ENCODE measurements around the gene HENMT1. TPM values are rescaled to one million over a fixed set of nuclear protein-coding genes. Genes with fewer than 3 reads are reported as not detected.

HENMT1 gene
- total RNA-seq, 3 donors from 2014 or later (not counting 1 experiment from before 2014, with no cell fraction given) = 26.9 to 41.5 (median 30.6) TPM

DNA sequence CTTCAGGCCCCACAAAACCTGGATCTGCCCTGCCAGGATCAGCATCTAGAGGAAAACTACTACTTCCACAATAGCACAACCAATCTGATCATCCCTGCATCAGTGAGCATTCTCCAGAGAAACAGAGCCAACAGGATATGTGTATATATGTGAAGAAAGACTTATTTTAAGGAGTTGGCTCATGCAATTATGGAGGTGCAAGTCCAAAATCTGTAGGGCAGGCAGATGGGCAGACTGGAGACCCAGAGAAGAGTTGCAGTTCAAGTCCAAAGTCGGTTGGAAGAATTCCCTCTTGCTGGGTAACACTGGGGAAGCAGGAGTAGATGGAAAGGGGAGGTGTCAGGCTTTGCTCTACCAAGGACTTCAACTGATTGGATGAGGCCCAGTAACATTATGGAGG is 4.9 kb upstream of the HENMT1 start:
- H3K9me3 Mint-ChIP-seq = no peaks in the 10 kb centered on the region
- 94% methylated on average over 1 of the region's 1 CpG for WGBS (ENCODE audit: insufficient coverage)
- no peaks in the 10 kb centered on the region for H3K36me3 Mint-ChIP-seq

GRCh38 chr1:108665067-108665466 is 4.2 kb upstream of the HENMT1 start:
- WGBS (ENCODE audit: insufficient coverage) = no CpG with 5 or more reads among the region's 2 CpGs
- Mint-ChIP-seq H3K27me3 (ENCODE audit: low read depth in 2 of 2) (no peaks in the 10 kb centered on the region), H3K4me3 (no peak overlapping the region), H3K36me3 (no peaks in the 10 kb centered on the region), H3K27ac (no peak overlapping the region), H3K9me3 (no peaks in the 10 kb centered on the region), H3K4me1 (peaks cover 9 to 34% of the 10 kb centered on the region in 2 donors)
- no peak overlapping the region for H3K27ac ChIP-seq (ENCODE audit: low read length)
- ATAC-seq (no peak), DNase-seq (no peak)
- TF ChIP-seq, protein P1, sequence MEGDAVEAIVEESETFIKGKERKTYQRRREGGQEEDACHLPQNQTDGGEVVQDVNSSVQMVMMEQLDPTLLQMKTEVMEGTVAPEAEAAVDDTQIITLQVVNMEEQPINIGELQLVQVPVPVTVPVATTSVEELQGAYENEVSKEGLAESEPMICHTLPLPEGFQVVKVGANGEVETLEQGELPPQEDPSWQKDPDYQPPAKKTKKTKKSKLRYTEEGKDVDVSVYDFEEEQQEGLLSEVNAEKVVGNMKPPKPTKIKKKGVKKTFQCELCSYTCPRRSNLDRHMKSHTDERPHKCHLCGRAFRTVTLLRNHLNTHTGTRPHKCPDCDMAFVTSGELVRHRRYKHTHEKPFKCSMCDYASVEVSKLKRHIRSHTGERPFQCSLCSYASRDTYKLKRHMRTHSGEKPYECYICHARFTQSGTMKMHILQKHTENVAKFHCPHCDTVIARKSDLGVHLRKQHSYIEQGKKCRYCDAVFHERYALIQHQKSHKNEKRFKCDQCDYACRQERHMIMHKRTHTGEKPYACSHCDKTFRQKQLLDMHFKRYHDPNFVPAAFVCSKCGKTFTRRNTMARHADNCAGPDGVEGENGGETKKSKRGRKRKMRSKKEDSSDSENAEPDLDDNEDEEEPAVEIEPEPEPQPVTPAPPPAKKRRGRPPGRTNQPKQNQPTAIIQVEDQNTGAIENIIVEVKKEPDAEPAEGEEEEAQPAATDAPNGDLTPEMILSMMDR (IDR thresholded peaks at IDR 0.05) = no peak
- peaks cover 15% of the 10 kb centered on the region for H3K4me1 ChIP-seq (ENCODE audit: control insufficient read depth, insufficient read depth, low read length)
- H3K27me3 ChIP-seq (ENCODE audit: control insufficient read depth, insufficient read depth, low read length) = no peaks in the 10 kb centered on the region
- no peaks in the 10 kb centered on the region for H3K9me3 ChIP-seq (ENCODE audit: control insufficient read depth, insufficient read depth, low read length)
- no peak overlapping the region for H3K4me3 ChIP-seq (ENCODE audit: low read length)
- intact Hi-C loops (cut with micrococcal nuclease) = no loop called here
- H3K36me3 ChIP-seq (ENCODE audit: control insufficient read depth, insufficient read depth, low read length) = no peaks in the 10 kb centered on the region

More for the DNA sequence above, 4.9 kb upstream of the HENMT1 start:
- H3K27ac Mint-ChIP-seq = no peak overlapping the region
- H3K36me3 ChIP-seq (ENCODE audit: control insufficient read depth, insufficient read depth, low read length) = no peaks in the 10 kb centered on the region
- peaks cover 11% of the 10 kb centered on the region for H3K4me1 ChIP-seq (ENCODE audit: control insufficient read depth, insufficient read depth, low read length)
- TF ChIP-seq, protein P1 (IDR thresholded peaks at IDR 0.05) = no peak
- ATAC-seq = no peak
- no peaks in the 10 kb centered on the region for H3K9me3 ChIP-seq (ENCODE audit: control insufficient read depth, insufficient read depth, low read length)
- DNase-seq = no peak
- intact Hi-C loops (cut with micrococcal nuclease) = no loop called here
- H3K27me3 Mint-ChIP-seq (ENCODE audit: low read depth in 2 of 2) = no peaks in the 10 kb centered on the region
- H3K27me3 ChIP-seq (ENCODE audit: control insufficient read depth, insufficient read depth, low read length) = no peaks in the 10 kb centered on the region
- H3K27ac ChIP-seq (ENCODE audit: low read length) = no peak overlapping the region
- peaks cover 5 to 33% of the 10 kb centered on the region in 2 donors for H3K4me1 Mint-ChIP-seq
- no peak overlapping the region for H3K4me3 ChIP-seq (ENCODE audit: low read length)
- H3K4me3 Mint-ChIP-seq = no peak overlapping the region

DNA sequence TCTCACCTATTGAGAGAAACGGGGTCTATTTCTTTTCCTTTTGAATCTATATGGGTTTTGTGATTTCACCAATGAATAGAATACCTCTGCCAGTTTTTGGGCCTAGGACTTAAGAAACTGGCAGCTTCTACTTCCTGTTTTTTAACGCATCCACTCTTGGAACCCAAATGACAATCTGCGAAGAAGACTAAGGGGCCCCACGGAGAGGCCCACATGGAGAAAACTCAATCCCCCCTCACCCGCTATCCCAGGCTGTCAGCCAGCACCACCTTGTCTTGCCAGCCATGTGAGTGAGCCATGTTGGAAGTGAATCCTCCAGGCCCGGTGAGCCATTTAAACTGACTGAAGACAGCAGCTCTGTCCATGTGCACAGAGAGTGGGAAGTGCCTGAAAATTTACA is 3.6 kb upstream of the HENMT1 start:
- no peaks in the 10 kb centered on the region for H3K9me3 Mint-ChIP-seq
- TF ChIP-seq, protein P1 (IDR thresholded peaks at IDR 0.05) = no peak
- H3K36me3 Mint-ChIP-seq = no peaks in the 10 kb centered on the region
- H3K27me3 ChIP-seq (ENCODE audit: control insufficient read depth, insufficient read depth, low read length) = no peaks in the 10 kb centered on the region
- H3K4me3 ChIP-seq (ENCODE audit: low read length) = no peak overlapping the region
- H3K27ac ChIP-seq (ENCODE audit: low read length) = no peak overlapping the region
- no peaks in the 10 kb centered on the region for H3K9me3 ChIP-seq (ENCODE audit: control insufficient read depth, insufficient read depth, low read length)
- no peaks in the 10 kb centered on the region for H3K27me3 Mint-ChIP-seq (ENCODE audit: low read depth in 2 of 2)
- intact Hi-C loops (cut with micrococcal nuclease) = no loop called here
- H3K4me1 ChIP-seq (ENCODE audit: control insufficient read depth, insufficient read depth, low read length) = peaks cover 16% of the 10 kb centered on the region
- DNase-seq = no peak
- H3K4me3 Mint-ChIP-seq = no peak overlapping the region
- WGBS (ENCODE audit: insufficient coverage) = 84% methylated on average over 6 of the region's 6 CpGs
- peaks cover 15 to 39% of the 10 kb centered on the region in 2 donors for H3K4me1 Mint-ChIP-seq
- no peak overlapping the region for H3K27ac Mint-ChIP-seq
- no peak for ATAC-seq
- H3K36me3 ChIP-seq (ENCODE audit: control insufficient read depth, insufficient read depth, low read length) = no peaks in the 10 kb centered on the region

DNA sequence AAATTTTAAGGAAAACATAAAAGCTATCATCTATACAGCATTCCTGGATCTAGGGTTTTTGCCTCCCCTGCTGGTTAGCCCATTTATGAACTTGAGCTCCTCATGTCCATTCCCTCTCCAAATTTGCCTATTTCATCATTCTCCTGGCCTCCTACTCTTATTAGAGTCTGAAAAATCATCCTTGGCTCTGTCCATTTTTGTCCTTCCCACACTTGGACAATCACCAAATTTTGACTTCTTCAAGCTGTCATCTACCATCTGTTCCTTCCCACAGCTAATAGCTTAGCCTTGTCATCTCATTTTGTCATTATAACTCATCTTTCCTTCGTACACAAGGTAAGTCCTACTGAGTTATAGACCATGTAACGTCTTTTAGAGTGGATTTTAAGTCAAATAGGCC is 2.2 kb upstream of the HENMT1 start:
- H3K9me3 ChIP-seq (ENCODE audit: control insufficient read depth, insufficient read depth, low read length) = no peaks in the 10 kb centered on the region
- no peak overlapping the region for H3K27ac ChIP-seq (ENCODE audit: low read length)
- no peak overlapping the region for H3K4me3 Mint-ChIP-seq
- TF ChIP-seq, protein P1 (IDR thresholded peaks at IDR 0.05) = no peak
- H3K4me1 Mint-ChIP-seq = peaks cover 18 to 40% of the 10 kb centered on the region in 2 donors
- ATAC-seq = no peak
- peaks cover 19% of the 10 kb centered on the region for H3K4me1 ChIP-seq (ENCODE audit: control insufficient read depth, insufficient read depth, low read length)
- no peaks in the 10 kb centered on the region for H3K27me3 Mint-ChIP-seq (ENCODE audit: low read depth in 2 of 2)
- H3K9me3 Mint-ChIP-seq = no peaks in the 10 kb centered on the region
- no peak overlapping the region for H3K4me3 ChIP-seq (ENCODE audit: low read length)
- no peak for DNase-seq
- 94% methylated on average over 2 of the region's 2 CpGs for WGBS (ENCODE audit: insufficient coverage)
- H3K36me3 Mint-ChIP-seq = no peaks in the 10 kb centered on the region
- H3K27ac Mint-ChIP-seq = peak overlapping the region in 1 of 2 donors; percentile 96
- intact Hi-C loops (cut with micrococcal nuclease) = no loop called here
- no peaks in the 10 kb centered on the region for H3K36me3 ChIP-seq (ENCODE audit: control insufficient read depth, insufficient read depth, low read length)
- H3K27me3 ChIP-seq (ENCODE audit: control insufficient read depth, insufficient read depth, low read length) = no peaks in the 10 kb centered on the region

Measured in natural killer cell (primary cell).